ENCODE results near the gene CPLX3.
A peak's percentile ranks its signal among the peaks of the same experiment; 100 is the strongest.

CPLX3 gene

DNA sequence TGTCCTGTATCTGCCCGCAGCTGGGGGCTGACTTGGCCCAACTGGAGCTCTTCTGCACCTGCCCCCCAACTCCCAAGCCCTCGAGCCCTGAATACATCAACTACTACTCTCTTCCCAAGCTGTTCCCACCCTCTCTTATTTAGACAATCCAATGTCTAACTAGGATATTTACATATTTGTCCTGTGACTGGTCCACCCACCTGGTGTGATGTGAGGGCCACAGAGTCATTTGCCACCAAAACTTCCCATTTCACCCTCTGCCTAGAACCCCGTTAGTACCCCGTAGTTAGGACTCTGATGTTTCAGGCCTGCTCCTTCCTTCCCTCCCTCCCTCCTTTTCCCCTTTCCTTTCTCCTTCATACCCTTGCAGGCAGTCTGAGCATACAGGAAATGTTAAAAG is 6.4 kb downstream of the CPLX3 start:
- no peak overlapping the region for H3K4me3 ChIP-seq (ENCODE audit: low read depth, low read length, poor library complexity, severe bottlenecking)
- H3K4me1 ChIP-seq (ENCODE audit: insufficient read depth, low read length, severe bottlenecking) = no peaks in the 10 kb centered on the region

DNA sequence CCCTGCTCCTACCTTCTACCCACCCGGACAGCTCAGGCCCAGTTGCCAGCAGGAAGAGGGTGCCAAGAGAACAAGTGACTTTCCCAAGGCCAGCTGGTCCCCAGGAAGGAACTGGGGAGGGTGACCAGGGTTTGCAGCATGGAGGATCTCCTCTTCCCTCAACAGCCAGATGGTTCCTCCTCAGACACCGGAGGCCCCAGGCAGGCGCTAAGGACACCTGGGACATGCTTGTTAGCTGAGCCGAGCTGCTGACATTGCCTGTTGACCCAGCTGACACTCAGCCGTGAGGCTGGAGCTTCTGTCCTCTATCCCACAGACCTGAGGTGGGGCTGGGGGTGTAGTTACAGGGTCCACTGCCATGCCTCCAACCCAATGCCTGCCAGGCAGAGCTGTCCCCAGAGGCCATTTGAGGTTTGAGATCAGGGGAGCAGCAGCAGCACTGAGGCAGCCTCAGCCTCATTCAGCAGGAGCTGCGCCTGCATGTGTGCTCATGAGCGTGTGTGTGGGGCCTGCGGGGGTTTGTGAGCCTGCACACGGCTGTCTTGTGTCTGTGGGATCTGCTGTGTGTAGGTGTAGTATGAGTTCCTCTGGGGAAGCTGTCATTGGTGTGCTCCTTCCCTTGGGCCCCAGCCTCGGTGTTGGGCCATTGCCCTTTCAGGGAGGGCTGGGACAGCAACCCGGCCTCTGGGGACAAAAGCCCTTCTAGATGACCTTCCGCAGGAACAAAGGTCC is 7.1 kb downstream of the CPLX3 start:
- H3K36me3 ChIP-seq (ENCODE audit: insufficient read depth, low read length) = peaks cover 3% of the 10 kb centered on the region; the same call in 1 of the 2 replicates
- no peaks in the 10 kb centered on the region for H3K79me2 ChIP-seq (ENCODE audit: insufficient read depth, low read length)
- H4K20me1 ChIP-seq (ENCODE audit: insufficient read depth, low read length) = no peaks in the 10 kb centered on the region
- H3K4me3 ChIP-seq (ENCODE audit: low read depth, low read length, poor library complexity, severe bottlenecking) = no peak overlapping the region
- no peaks in the 10 kb centered on the region for H3K9me2 ChIP-seq (ENCODE audit: low read depth, low read length)
- H3K27ac ChIP-seq (ENCODE audit: low read depth, low read length, poor library complexity, severe bottlenecking) = no peak overlapping the region
- H3K27me3 ChIP-seq (ENCODE audit: insufficient read depth, low read length) = no peaks in the 10 kb centered on the region
- H3K4me2 ChIP-seq (ENCODE audit: low read length) = no peak overlapping the region
- no peak overlapping the region for H2AFZ ChIP-seq (ENCODE audit: low read length)
- no peak overlapping the region for H3K9ac ChIP-seq (ENCODE audit: low read length)
- no peaks in the 10 kb centered on the region for H3K9me3 ChIP-seq (ENCODE audit: low read length)
- no peaks in the 10 kb centered on the region for H3F3A ChIP-seq (ENCODE audit: insufficient read depth, low read length)
- H3K4me1 ChIP-seq (ENCODE audit: insufficient read depth, low read length, severe bottlenecking) = no peaks in the 10 kb centered on the region
- TF ChIP-seq, protein P1, sequence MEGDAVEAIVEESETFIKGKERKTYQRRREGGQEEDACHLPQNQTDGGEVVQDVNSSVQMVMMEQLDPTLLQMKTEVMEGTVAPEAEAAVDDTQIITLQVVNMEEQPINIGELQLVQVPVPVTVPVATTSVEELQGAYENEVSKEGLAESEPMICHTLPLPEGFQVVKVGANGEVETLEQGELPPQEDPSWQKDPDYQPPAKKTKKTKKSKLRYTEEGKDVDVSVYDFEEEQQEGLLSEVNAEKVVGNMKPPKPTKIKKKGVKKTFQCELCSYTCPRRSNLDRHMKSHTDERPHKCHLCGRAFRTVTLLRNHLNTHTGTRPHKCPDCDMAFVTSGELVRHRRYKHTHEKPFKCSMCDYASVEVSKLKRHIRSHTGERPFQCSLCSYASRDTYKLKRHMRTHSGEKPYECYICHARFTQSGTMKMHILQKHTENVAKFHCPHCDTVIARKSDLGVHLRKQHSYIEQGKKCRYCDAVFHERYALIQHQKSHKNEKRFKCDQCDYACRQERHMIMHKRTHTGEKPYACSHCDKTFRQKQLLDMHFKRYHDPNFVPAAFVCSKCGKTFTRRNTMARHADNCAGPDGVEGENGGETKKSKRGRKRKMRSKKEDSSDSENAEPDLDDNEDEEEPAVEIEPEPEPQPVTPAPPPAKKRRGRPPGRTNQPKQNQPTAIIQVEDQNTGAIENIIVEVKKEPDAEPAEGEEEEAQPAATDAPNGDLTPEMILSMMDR (IDR thresholded peaks at IDR 0.05; ENCODE audit: low read length) = no peak
- TF ChIP-seq EZH2 (IDR thresholded peaks at IDR 0.05; ENCODE audit: borderline replicate concordance, low read length) = no peak

More for the DNA sequence above, 6.4 kb downstream of the CPLX3 start:
- no peaks in the 10 kb centered on the region for H3K9me3 ChIP-seq (ENCODE audit: low read length)
- H4K20me1 ChIP-seq (ENCODE audit: insufficient read depth, low read length) = no peaks in the 10 kb centered on the region
- no peak overlapping the region for H3K4me2 ChIP-seq (ENCODE audit: low read length)
- H3K27ac ChIP-seq (ENCODE audit: low read depth, low read length, poor library complexity, severe bottlenecking) = no peak overlapping the region
- H3K9ac ChIP-seq (ENCODE audit: low read length) = no peak overlapping the region
- H3K9me2 ChIP-seq (ENCODE audit: low read depth, low read length) = no peaks in the 10 kb centered on the region
- H3F3A ChIP-seq (ENCODE audit: insufficient read depth, low read length) = no peaks in the 10 kb centered on the region
- 0 out of 2 replicates have a peak, but pooled peaks cover 3% of the 10 kb centered on the region for H3K36me3 ChIP-seq (ENCODE audit: insufficient read depth, low read length)
- no peaks in the 10 kb centered on the region for H3K79me2 ChIP-seq (ENCODE audit: insufficient read depth, low read length)
- TF ChIP-seq, protein P1 (IDR thresholded peaks at IDR 0.05; ENCODE audit: low read length) = no peak
- no peaks in the 10 kb centered on the region for H3K27me3 ChIP-seq (ENCODE audit: insufficient read depth, low read length)
- no peak overlapping the region for H2AFZ ChIP-seq (ENCODE audit: low read length)

DNA sequence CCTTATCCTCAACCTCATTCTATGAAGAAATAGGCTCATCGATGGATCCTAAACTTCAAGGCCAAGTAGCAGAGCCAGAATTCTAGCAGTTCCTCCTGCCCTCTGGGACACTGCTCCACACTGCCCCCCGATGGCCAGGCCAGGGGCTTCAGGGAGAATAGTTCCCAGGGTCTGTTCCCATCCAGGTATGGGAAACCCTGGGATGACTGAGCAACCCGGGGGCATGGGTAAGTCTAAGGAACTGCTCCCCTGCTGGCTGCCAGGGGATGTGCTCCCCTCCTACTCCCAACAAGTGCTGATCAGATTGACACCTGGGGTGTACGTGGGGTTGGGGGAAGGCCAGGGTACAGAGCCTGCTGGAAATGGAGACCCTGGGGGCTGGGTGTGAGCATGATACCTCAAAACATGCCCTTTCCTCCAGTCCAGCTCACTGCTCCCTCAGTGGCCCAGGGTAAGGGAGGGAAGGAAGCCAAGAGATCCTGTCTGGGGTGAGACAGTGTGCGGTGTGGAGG is 8.9 kb downstream of the CPLX3 start:
- Histone ChIP-seq H3K27ac (ENCODE audit: low read depth, low read length, poor library complexity, severe bottlenecking) (no peak overlapping the region), H3K36me3 (ENCODE audit: insufficient read depth, low read length) (peaks cover 11% of the 10 kb centered on the region; the same call in 1 of the 2 replicates), H4K20me1 (ENCODE audit: insufficient read depth, low read length) (no peaks in the 10 kb centered on the region), H3K4me3 (ENCODE audit: low read depth, low read length, poor library complexity, severe bottlenecking) (no peak overlapping the region), H3K4me1 (ENCODE audit: insufficient read depth, low read length, severe bottlenecking) (peaks cover 6% of the 10 kb centered on the region), H3K9me2 (ENCODE audit: low read depth, low read length) (no peaks in the 10 kb centered on the region), H3F3A (ENCODE audit: insufficient read depth, low read length) (no peaks in the 10 kb centered on the region), H2AFZ (ENCODE audit: low read length) (no peak overlapping the region), H3K79me2 (ENCODE audit: insufficient read depth, low read length) (no peaks in the 10 kb centered on the region), H3K9ac (ENCODE audit: low read length) (no peak overlapping the region), H3K9me3 (ENCODE audit: low read length) (no peaks in the 10 kb centered on the region), H3K27me3 (ENCODE audit: insufficient read depth, low read length) (no peaks in the 10 kb centered on the region), H3K4me2 (ENCODE audit: low read length) (no peak overlapping the region)
- TF ChIP-seq, protein P1 (IDR thresholded peaks at IDR 0.05; ENCODE audit: low read length) = peak; percentile 92
- no peak for TF ChIP-seq EZH2 (IDR thresholded peaks at IDR 0.05; ENCODE audit: borderline replicate concordance, low read length)

Measured in OCI-LY1 (cell line).